Stimulated activated CD4-positive, alpha-beta T cell treated with anti-CD3 and anti-CD28 coated beads, Interleukin-12 subunit alpha, Interleukin-12 subunit beta, amount 100 ng/mL, for 4 hours (primary cell): ENCODE data around the gene WNT7A.

Experiments used
- DNase-seq: peaks from one replicate; pipeline ENCODE4 v3.0.0-alpha.2; 2020

Gene WNT7A

GRCh38 chr3:13844911-13845310 is 35.0 kb downstream of the WNT7A start:
- no peak for DNase-seq

GRCh38 chr3:13844286-13844685 is 35.6 kb downstream of the WNT7A start:
- DNase-seq = no peak

GRCh38 chr3:13843351-13843750 is 36.5 kb downstream of the WNT7A start:
- no peak for DNase-seq

GRCh38 chr3:13842226-13842625 is 37.6 kb downstream of the WNT7A start:
- DNase-seq = no peak

- no peak for DNase-seq
Observed at GRCh38 chr3:13841826-13842225, 38.0 kb downstream of the WNT7A start.

GRCh38 chr3:13841141-13841540 is 38.7 kb downstream of the WNT7A start:
- no peak for DNase-seq

- no peak for DNase-seq
Observed at GRCh38 chr3:13840456-13840855, 39.4 kb downstream of the WNT7A start.

GRCh38 chr3:13839726-13840340 is 40.0 kb downstream of the WNT7A start:
- DNase-seq = no peak

- DNase-seq = no peak
Observed at GRCh38 chr3:13839253-13839652, 40.6 kb downstream of the WNT7A start.

- DNase-seq = no peak
Observed at GRCh38 chr3:13838421-13838820, 41.5 kb downstream of the WNT7A start.

GRCh38 chr3:13837751-13838150 is 42.1 kb downstream of the WNT7A start:
- no peak for DNase-seq

GRCh38 chr3:13836658-13837587 is 42.9 kb downstream of the WNT7A start:
- DNase-seq = no peak

- no peak for DNase-seq
Observed at GRCh38 chr3:13835246-13835645, 44.6 kb downstream of the WNT7A start.

- DNase-seq = no peak
Observed at GRCh38 chr3:13834258-13835035, 45.4 kb downstream of the WNT7A start.

- DNase-seq = no peak
Observed at GRCh38 chr3:13833506-13834257, 46.2 kb downstream of the WNT7A start.

- no peak for DNase-seq
Observed at GRCh38 chr3:13832130-13832529, 47.7 kb downstream of the WNT7A start.

- no peak for DNase-seq
Observed at GRCh38 chr3:13831386-13831996, 48.4 kb downstream of the WNT7A start.

- DNase-seq = no peak
Observed at GRCh38 chr3:13829311-13829710, 50.6 kb downstream of the WNT7A start.

- DNase-seq = no peak
Observed at GRCh38 chr3:13828501-13829265, 51.2 kb downstream of the WNT7A start.

- no peak for DNase-seq
Observed at GRCh38 chr3:13827699-13828098, 52.2 kb downstream of the WNT7A start.

- DNase-seq = no peak
Observed at GRCh38 chr3:13827256-13827655, 52.6 kb downstream of the WNT7A start.

GRCh38 chr3:13826672-13827071 is 53.2 kb downstream of the WNT7A start:
- no peak for DNase-seq
